ENCODE results near the gene SCART1. TPM values are rescaled to one million over a fixed set of nuclear protein-coding genes. Genes with fewer than 3 reads are reported as not detected.
"Not testable (repeated sequence)": the region's sequence is repeated elsewhere in the genome, so short reads cannot be mapped to it uniquely, and the experiment has no call there.

The SCART1 gene
- total and polyA plus RNA-seq, 8 donors, result 1.2 to 3.3 (median 2.4) TPM

GRCh38 chr10:133439517-133440461 is 14.0 kb upstream of the SCART1 start:
- H3K4me3 ChIP-seq, result no peak overlapping the region
- ATAC-seq (no peak), DNase-seq (peak in 1 of 4 donors; percentile 64)
- H3K27ac ChIP-seq, result no peak overlapping the region
- H3K9me3 ChIP-seq, result no peaks in the 10 kb centered on the region
- TF ChIP-seq, protein P1, sequence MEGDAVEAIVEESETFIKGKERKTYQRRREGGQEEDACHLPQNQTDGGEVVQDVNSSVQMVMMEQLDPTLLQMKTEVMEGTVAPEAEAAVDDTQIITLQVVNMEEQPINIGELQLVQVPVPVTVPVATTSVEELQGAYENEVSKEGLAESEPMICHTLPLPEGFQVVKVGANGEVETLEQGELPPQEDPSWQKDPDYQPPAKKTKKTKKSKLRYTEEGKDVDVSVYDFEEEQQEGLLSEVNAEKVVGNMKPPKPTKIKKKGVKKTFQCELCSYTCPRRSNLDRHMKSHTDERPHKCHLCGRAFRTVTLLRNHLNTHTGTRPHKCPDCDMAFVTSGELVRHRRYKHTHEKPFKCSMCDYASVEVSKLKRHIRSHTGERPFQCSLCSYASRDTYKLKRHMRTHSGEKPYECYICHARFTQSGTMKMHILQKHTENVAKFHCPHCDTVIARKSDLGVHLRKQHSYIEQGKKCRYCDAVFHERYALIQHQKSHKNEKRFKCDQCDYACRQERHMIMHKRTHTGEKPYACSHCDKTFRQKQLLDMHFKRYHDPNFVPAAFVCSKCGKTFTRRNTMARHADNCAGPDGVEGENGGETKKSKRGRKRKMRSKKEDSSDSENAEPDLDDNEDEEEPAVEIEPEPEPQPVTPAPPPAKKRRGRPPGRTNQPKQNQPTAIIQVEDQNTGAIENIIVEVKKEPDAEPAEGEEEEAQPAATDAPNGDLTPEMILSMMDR (IDR thresholded peaks at IDR 0.05), result no peak
- no peaks in the 10 kb centered on the region for H3K4me1 ChIP-seq
- intact Hi-C loops (cut with DNase I), result no loop called here
- no peaks in the 10 kb centered on the region for H3K36me3 ChIP-seq
- peaks cover 0 to 5% of the 10 kb centered on the region in 2 donors for H3K27me3 ChIP-seq

GRCh38 chr10:133440633-133441285 is 13.0 kb upstream of the SCART1 start:
- DNase-seq (no peak), ATAC-seq (no peak)
- H3K36me3 ChIP-seq, result no peaks in the 10 kb centered on the region
- H3K27me3 ChIP-seq, result peaks cover 0 to 5% of the 10 kb centered on the region in 2 donors
- intact Hi-C loops (cut with DNase I), result no loop called here
- TF ChIP-seq, protein P1 (IDR thresholded peaks at IDR 0.05), result no peak
- no peak overlapping the region for H3K4me3 ChIP-seq
- H3K4me1 ChIP-seq, result no peaks in the 10 kb centered on the region
- no peak overlapping the region for H3K27ac ChIP-seq
- peaks cover 0 to 7% of the 10 kb centered on the region in 2 donors for H3K9me3 ChIP-seq

DNA sequence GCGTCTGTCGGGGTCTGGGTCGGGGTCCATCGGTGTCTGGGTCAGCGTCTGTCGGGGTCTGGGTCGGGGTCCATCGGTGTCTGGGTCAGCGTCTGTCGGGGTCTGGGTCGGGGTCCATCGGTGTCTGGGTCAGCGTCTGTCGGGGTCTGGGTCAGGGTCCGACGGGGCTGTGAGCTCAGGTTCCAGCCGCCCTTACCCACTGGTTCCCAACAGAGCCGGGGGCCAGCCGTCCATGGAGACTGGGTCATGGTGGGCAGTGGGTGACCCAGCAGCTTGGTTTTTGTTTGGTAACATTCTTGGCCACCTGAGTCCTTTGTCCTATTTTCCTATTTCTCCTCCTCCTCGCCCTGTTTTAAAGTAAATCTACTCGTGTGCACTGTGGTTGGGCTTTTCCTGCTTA is 12.4 kb upstream of the SCART1 start:
- peaks cover 0 to 13% of the 10 kb centered on the region in 2 donors for H3K9me3 ChIP-seq
- H3K27ac ChIP-seq; H3K27me3 ChIP-seq; intact Hi-C loops (cut with DNase I); DNase-seq; H3K4me3 ChIP-seq; ATAC-seq; H3K36me3 ChIP-seq; H3K4me1 ChIP-seq: not testable (repeated sequence)

DNA sequence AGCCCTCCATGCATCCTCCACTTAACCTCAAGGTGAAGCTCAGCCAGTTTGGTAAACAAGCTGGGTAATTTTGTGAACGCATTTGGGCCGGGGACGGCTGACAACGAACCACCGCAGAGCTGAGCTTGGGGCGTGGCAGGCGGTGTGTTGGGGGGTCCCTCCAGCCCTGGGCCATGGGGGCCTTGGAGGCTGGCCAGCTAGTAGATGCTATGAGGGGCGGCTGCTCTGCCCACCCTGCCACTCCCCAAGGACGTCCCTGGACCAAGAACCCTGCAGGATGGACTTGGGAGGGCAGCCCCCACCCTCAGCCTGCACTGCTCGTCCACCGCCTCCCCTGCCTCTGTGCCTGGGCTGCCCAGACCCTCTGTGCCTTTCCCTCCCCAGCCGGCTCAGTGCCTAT is 12.0 kb upstream of the SCART1 start:
- H3K27ac ChIP-seq, result no peak overlapping the region
- no peaks in the 10 kb centered on the region for H3K36me3 ChIP-seq
- no peaks in the 10 kb centered on the region for H3K4me1 ChIP-seq
- intact Hi-C loops (cut with DNase I), result no loop called here
- peaks cover 0 to 2% of the 10 kb centered on the region in 2 donors for H3K27me3 ChIP-seq
- TF ChIP-seq, protein P1 (IDR thresholded peaks at IDR 0.05), result no peak
- H3K4me3 ChIP-seq, result no peak overlapping the region
- ATAC-seq (no peak), DNase-seq (peak in 1 of 4 donors; percentile 58)
- H3K9me3 ChIP-seq, result peaks cover 0 to 17% of the 10 kb centered on the region in 2 donors

DNA sequence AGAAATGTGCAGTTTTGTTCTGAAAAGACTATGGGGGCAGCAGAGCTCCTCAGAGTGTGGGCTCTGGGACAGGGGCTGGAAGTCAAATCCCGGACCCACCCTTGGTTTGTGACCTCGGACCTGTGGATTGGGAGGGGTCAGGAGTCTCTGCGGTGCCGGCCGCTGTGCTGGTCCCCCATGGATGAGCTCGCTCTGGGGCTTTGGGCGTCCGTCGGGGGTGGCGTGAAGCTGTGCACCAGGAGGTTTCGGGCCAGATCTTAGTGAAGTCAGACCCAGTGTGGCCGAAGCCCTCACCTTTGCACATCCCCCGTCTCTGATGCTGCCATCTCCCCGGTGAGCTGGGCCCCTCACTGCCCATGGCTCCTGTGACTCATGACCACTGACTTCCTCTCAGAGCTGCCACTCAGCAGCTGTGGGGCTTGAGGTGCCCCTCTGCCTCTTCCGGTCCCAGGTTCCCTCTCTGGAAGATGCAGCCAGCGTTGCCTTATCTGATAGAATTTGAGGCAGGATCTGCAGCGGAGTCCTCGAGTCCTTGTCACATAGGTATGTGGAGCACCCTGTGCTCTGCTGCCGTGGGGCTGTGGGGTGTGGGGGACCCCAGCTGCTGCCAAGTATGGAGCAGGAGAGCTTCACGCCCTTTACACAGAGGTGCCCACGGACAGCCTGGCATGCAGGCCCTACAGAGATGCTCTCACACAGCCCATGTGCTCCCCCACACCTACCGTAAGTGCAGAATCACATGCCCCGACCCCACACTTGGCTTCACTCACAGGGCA is 11.4 kb upstream of the SCART1 start:
- TF ChIP-seq, protein P1 (IDR thresholded peaks at IDR 0.05), result no peak
- Histone ChIP-seq H3K9me3 (peaks cover 0 to 23% of the 10 kb centered on the region in 2 donors), H3K27ac (no peak overlapping the region), H3K4me1 (no peaks in the 10 kb centered on the region), H3K27me3 (no peaks in the 10 kb centered on the region), H3K36me3 (no peaks in the 10 kb centered on the region), H3K4me3 (no peak overlapping the region)
- ATAC-seq, result no peak
- DNase-seq, result peak in 1 of 4 donors; percentile 61
- intact Hi-C loops (cut with DNase I), result no loop called here

All from left lung (tissue), 10 donors.